Measurements from ENCODE around the gene MRPS18A. TPM values are rescaled to one million over a fixed set of nuclear protein-coding genes. Genes with fewer than 3 reads are reported as not detected.
A peak's percentile ranks its signal among the peaks of the same experiment; 100 is the strongest.

Gene MRPS18A
- total and polyA plus RNA-seq, 2 of the 8 experiments (the other 6 are each of a cell fraction or from before 2014, with no cell fraction given) = 48.3 to 121 TPM

- Histone ChIP-seq H4K20me1 (replicated peaks in 1 of 2; ENCODE audit: control insufficient read depth in 1 of 2, insufficient read depth in 2 of 2, low read length in 2 of 2) (no peaks in the 10 kb centered on the region), H2AK5ac (ENCODE audit: low read depth, low read length) (no peak overlapping the region), H4K5ac (ENCODE audit: insufficient read length, low read depth, low read length) (no peak overlapping the region), H2AFZ (ENCODE audit: low read length) (0 out of 2 replicates have a peak overlapping the region, but pooled peaks have one; percentile 17), H3K36me3 (ENCODE audit: control insufficient read depth in 2 of 4, insufficient read depth in 4 of 4, low read length in 3 of 4) (no peaks in the 10 kb centered on the region), H4K8ac (ENCODE audit: extremely low read depth, insufficient read depth, low read length) (no peak overlapping the region), H3K18ac (ENCODE audit: extremely low read depth, low read length) (peak overlapping the region; percentile 68), H3K4me3 (ENCODE audit: extremely low read depth in 1 of 4, insufficient read depth in 2 of 4, low read depth in 3 of 4, low read length in 4 of 4) (peak overlapping the region in 1 of 4 experiments; percentile 2; a peak in 1 of 8 replicates), H3K14ac (ENCODE audit: insufficient read length) (no peak overlapping the region), H2BK12ac (ENCODE audit: low read depth, low read length) (peak overlapping the region; percentile 11), H3K56ac (replicated peaks; ENCODE audit: insufficient read length, low read depth, low read length) (no peak overlapping the region), H2BK15ac (ENCODE audit: low read length) (peak overlapping the region; percentile 75; the same call in 1 of the 2 replicates), H3K4me2 (ENCODE audit: insufficient read depth in 1 of 2, low read depth in 2 of 2, low read length in 2 of 2) (0 out of 4 replicates have a peak overlapping the region, but pooled peaks have one; percentile 6 to 27), H3K23ac (ENCODE audit: insufficient read length) (no peak overlapping the region), H3K9me3 (ENCODE audit: insufficient read depth in 2 of 2, low read depth in 1 of 2, low read length in 1 of 2) (no peaks in the 10 kb centered on the region), H3K79me2 (ENCODE audit: control insufficient read depth in 1 of 2, insufficient read depth in 2 of 2, low read length in 2 of 2) (no peaks in the 10 kb centered on the region), H4K91ac (replicated peaks; ENCODE audit: insufficient read length, low read length) (no peak overlapping the region), H2BK5ac (ENCODE audit: low read depth, low read length) (peak overlapping the region; percentile 1; the same call in 1 of the 2 replicates), H3K27ac (ENCODE audit: low read depth, low read length) (peak overlapping the region; percentile 3; the same call in 1 of the 2 replicates), H3K27me3 (replicated peaks in 1 of 4; ENCODE audit: control insufficient read depth in 3 of 4, extremely low read depth in 1 of 4, insufficient read depth in 3 of 4, low read length in 3 of 4) (no peaks in the 10 kb centered on the region), H3K9ac (replicated peaks in 1 of 4; ENCODE audit: extremely low read depth in 1 of 4, low read depth in 3 of 4, low read length in 3 of 4) (no peak overlapping the region; a peak in 1 of 7 replicates), H2BK20ac (ENCODE audit: low read length) (0 out of 2 replicates have a peak overlapping the region, but pooled peaks have one; percentile 69), H3K79me1 (ENCODE audit: low read depth, low read length) (no peaks in the 10 kb centered on the region), H3K4me1 (replicated peaks in 1 of 4; ENCODE audit: control insufficient read depth in 3 of 4, insufficient read depth in 4 of 4, low read length in 3 of 4) (peaks cover 23 to 44% (median 31%) of the 10 kb centered on the region in 4 experiments), H3K4ac (replicated peaks; ENCODE audit: insufficient read length, low read depth, low read length) (no peak overlapping the region), H3K23me2 (ENCODE audit: low read depth, low read length) (peaks cover 7% of the 10 kb centered on the region; the same call in 1 of the 2 replicates), H2BK120ac (replicated peaks; ENCODE audit: low read depth, low read length) (no peak overlapping the region)
- DNase-seq (ENCODE audit: low read depth in 1 of 2, low spot score in 2 of 2) (no peak), FAIRE-seq (no peak)
- ChIA-PET CTCF (ENCODE audit: partially characterized antibody) (interaction anchor here (0.9 to 1.5 kb wide), 2 partner anchors 31 to 108 kb away, joined by 3 to 5 read pairs; no protein-coding TSS in a partner anchor), POLR2A (ENCODE audit: partially characterized antibody) (interaction anchor here (0.7 to 1.1 kb wide), 3 partner anchors 14 to 45 kb away, joined by 3 read pairs; no protein-coding TSS in a partner anchor)
- WGBS, 2 experiments (ENCODE audit: extremely low coverage in 1 of 2, insufficient coverage in 1 of 2, insufficient read length in 1 of 2, insufficient replicate concordance in 2 of 2, low coverage in 1 of 2, low lambda C conversion rate in 2 of 2, missing lambda C conversion rate in 1 of 2) = 48% methylated on average over 6 of the region's 7 CpGs; no CpG with 5 or more reads in 1 of the 2 experiments
- TF ChIP-seq JUN (IDR thresholded peaks at IDR 0.05; ENCODE audit: low read depth, low read length) (no peak), SIRT6 (IDR thresholded peaks at IDR 0.05; ENCODE audit: low read length) (no peak), RFX5 (IDR thresholded peaks at IDR 0.05; ENCODE audit: borderline replicate concordance, low read depth, low read length) (no peak), SP1 (IDR thresholded peaks at IDR 0.05; ENCODE audit: low read depth, low read length) (no peak), MAFK (IDR thresholded peaks at IDR 0.05; ENCODE audit: low read depth, low read length) (no peak), TAF7 (optimal IDR thresholded peaks at IDR 0.05; ENCODE audit: borderline replicate concordance, low read depth, low read length) (no peak), SIN3A (conservative IDR thresholded peaks at IDR 0.05 in 1 of 2, IDR thresholded peaks at IDR 0.05 in 1 of 2; ENCODE audit: low read depth in 1 of 2, low read length in 2 of 2) (no peak), TBP (IDR thresholded peaks at IDR 0.05; ENCODE audit: low read depth, low read length) (no peak), RAD21 (IDR thresholded peaks at IDR 0.05 in 1 of 2, conservative IDR thresholded peaks at IDR 0.05 in 1 of 2; ENCODE audit: low read depth in 2 of 2, low read length in 2 of 2) (no peak), CBX5 (IDR thresholded peaks at IDR 0.05; ENCODE audit: low read depth, low read length) (no peak), CREB1 (IDR thresholded peaks at IDR 0.05) (no peak), EZH2 (IDR thresholded peaks at IDR 0.05; ENCODE audit: low read depth, low read length, severe bottlenecking) (no peak)
Measured at GRCh38 chr6:43699564-43700186, 12.1 kb upstream of the MRPS18A start.

Measured in H1 (cell line).